Vagina (tissue), 2 donors: ENCODE measurements around the gene PI3. TPM values are rescaled to one million over a fixed set of nuclear protein-coding genes. Genes with fewer than 3 reads are reported as not detected.
A peak's percentile ranks its signal among the peaks of the same experiment; 100 is the strongest.
"Not testable (repeated sequence)": the region's sequence is repeated elsewhere in the genome, so short reads cannot be mapped to it uniquely, and the experiment has no call there.

Experiments
- DNase-seq, 2 donors: peaks; one replicate each; pipeline ENCODE4 v3.0.0-alpha.2; 2017; ENCODE audit errors: extremely low spot score in 2 of 2
- H3K27ac ChIP-seq: fragments of 200-600 bp; sonication (generic); one replicate; pipeline ENCODE4 v1.5.1; 2019
- H3K27me3 ChIP-seq: fragments of 200-600 bp; sonication (generic); one replicate; pipeline ENCODE4 v1.5.1; 2019
- H3K36me3 ChIP-seq, 2 donors: fragments of 200-600 bp; sonication (generic); one replicate each; pipeline ENCODE4 v1.5.1; 2017 to 2019
- H3K4me1 ChIP-seq: fragments of 200-600 bp; sonication (generic); one replicate; pipeline ENCODE4 v1.5.1; 2019
- H3K4me3 ChIP-seq, 2 donors: fragments of 200-600 bp; sonication (generic); 1 replicate in 1 of 2; 2 replicates in 1 of 2; pipeline ENCODE4 v1.5.1; 2016 to 2019
- H3K9me3 ChIP-seq: fragments of 200-600 bp; sonication (generic); one replicate; pipeline ENCODE4 v1.5.1; 2019
- CTCF ChIP-seq, 3 experiments: fragments of 450-650 bp in 2 of 3; fragments of 200-600 bp in 1 of 3; sonication (generic) in 1 of 3; IDR thresholded peaks; one replicate each; pipeline ENCODE4 v1.5.1; 2017 to 2019; ENCODE audit warnings: antibody characterized with exemption in 3 of 3, mild to moderate bottlenecking in 2 of 3, moderate library complexity in 2 of 3
- POLR2A ChIP-seq, 2 donors: fragments of 450-650 bp; IDR thresholded peaks; one replicate each; pipeline ENCODE4 v1.6.1; 2017; ENCODE audit warnings: antibody characterized with exemption in 2 of 2, mild to moderate bottlenecking in 2 of 2, moderate library complexity in 2 of 2
- POLR2AphosphoS5 ChIP-seq, 2 donors: sonication (generic); formaldehyde crosslinking; IDR thresholded peaks; one replicate each; pipeline ENCODE4 v1.9.0; 2017; ENCODE audit warnings: antibody characterized with exemption in 2 of 2, mild to moderate bottlenecking in 2 of 2, low read depth in 1 of 2; ENCODE audit not compliant: insufficient read depth in 1 of 2
- intact Hi-C: fragments of 100-400 bp; cut with DNase I; formaldehyde crosslinking; loops from one replicate; pipeline ENCODE4 v1.15.1; 2023
- total RNA-seq: library from RNA; depleted of rRNA; stranded (reverse); fragments of >200 nt; gene quantifications from one replicate; pipeline ENCODE4 v1.2.3, GENCODE V29; 2016

Gene PI3
- 234 TPM for total RNA-seq

- TF ChIP-seq CTCF (IDR thresholded peaks at IDR 0.05) (no peak), POLR2AphosphoS5 (IDR thresholded peaks at IDR 0.05; ENCODE audit: insufficient read depth in 1 of 2, low read depth in 1 of 2) (no peak), POLR2A (IDR thresholded peaks at IDR 0.05) (no peak)
- Histone ChIP-seq H3K9me3 (no peaks in the 10 kb centered on the region), H3K27ac (no peak within 1 kb of the TSS), H3K27me3 (no peaks in the 10 kb centered on the region), H3K4me3 (no peak within 1 kb of the TSS), H3K4me1 (no peaks in the 10 kb centered on the region), H3K36me3 (no peaks in the 10 kb centered on the region)
- intact Hi-C loops = no loop called here
- no peak for DNase-seq
Measured at GRCh38 chr20:45174434-45175364, at the start of gene PI3. Gene PI3 (plus strand): TSS chr20:45174902. CDS start chr20:45174923, 21 bp downstream.

GRCh38 chr20:45128099-45128498 lies 46.6 kb upstream of the PI3 start:
- no peaks in the 10 kb centered on the region for H3K9me3 ChIP-seq
- H3K36me3 ChIP-seq = no peaks in the 10 kb centered on the region
- no peaks in the 10 kb centered on the region for H3K27me3 ChIP-seq
- no peak overlapping the region for H3K27ac ChIP-seq
- no peak overlapping the region for H3K4me3 ChIP-seq
- DNase-seq = peak in 1 of 2 donors; percentile 49
- TF ChIP-seq CTCF (IDR thresholded peaks at IDR 0.05) (no peak), POLR2AphosphoS5 (IDR thresholded peaks at IDR 0.05; ENCODE audit: insufficient read depth in 1 of 2, low read depth in 1 of 2) (peak in 1 of 2 donors; percentile 20), POLR2A (IDR thresholded peaks at IDR 0.05) (no peak)
- intact Hi-C loops = no loop called here
- no peaks in the 10 kb centered on the region for H3K4me1 ChIP-seq

- Histone ChIP-seq H3K4me1 (no peaks in the 10 kb centered on the region), H3K36me3 (no peaks in the 10 kb centered on the region), H3K27ac (no peak overlapping the region), H3K27me3 (no peaks in the 10 kb centered on the region), H3K9me3 (no peaks in the 10 kb centered on the region), H3K4me3 (no peak overlapping the region)
- TF ChIP-seq POLR2AphosphoS5 (IDR thresholded peaks at IDR 0.05; ENCODE audit: insufficient read depth in 1 of 2, low read depth in 1 of 2) (no peak), CTCF (IDR thresholded peaks at IDR 0.05) (no peak), POLR2A (IDR thresholded peaks at IDR 0.05) (no peak)
- DNase-seq = no peak
- intact Hi-C loops = no loop called here
Measured at GRCh38 chr20:45136911-45137310, 37.8 kb upstream of the PI3 start.

- H3K27ac ChIP-seq = no peak overlapping the region
- H3K9me3 ChIP-seq = no peaks in the 10 kb centered on the region
- no peak for DNase-seq
- intact Hi-C loops = no loop called here
- no peaks in the 10 kb centered on the region for H3K4me1 ChIP-seq
- no peak overlapping the region for H3K4me3 ChIP-seq
- TF ChIP-seq POLR2A (IDR thresholded peaks at IDR 0.05) = no peak
- no peak for TF ChIP-seq POLR2AphosphoS5 (IDR thresholded peaks at IDR 0.05; ENCODE audit: insufficient read depth in 1 of 2, low read depth in 1 of 2)
- peak in 1 of 3 experiments; percentile 47 for TF ChIP-seq CTCF (IDR thresholded peaks at IDR 0.05)
- no peaks in the 10 kb centered on the region for H3K36me3 ChIP-seq
- H3K27me3 ChIP-seq = no peaks in the 10 kb centered on the region
Measured at GRCh38 chr20:45138561-45139300, 36.0 kb upstream of the PI3 start.

- H3K27me3 ChIP-seq, H3K9me3 ChIP-seq, H3K36me3 ChIP-seq, H3K4me3 ChIP-seq, H3K27ac ChIP-seq, H3K4me1 ChIP-seq, intact Hi-C loops, DNase-seq: not testable (repeated sequence)
Measured at GRCh38 chr20:45139733-45140375, 34.8 kb upstream of the PI3 start.
